Measurements from ENCODE around the gene KCNJ9. TPM values are rescaled to one million over a fixed set of nuclear protein-coding genes. Genes with fewer than 3 reads are reported as not detected.
"Not testable (repeated sequence)": the region's sequence is repeated elsewhere in the genome, so short reads cannot be mapped to it uniquely, and the experiment has no call there.

Gene KCNJ9
- total RNA-seq, 1 donor from 2014 or later = not detected

DNA sequence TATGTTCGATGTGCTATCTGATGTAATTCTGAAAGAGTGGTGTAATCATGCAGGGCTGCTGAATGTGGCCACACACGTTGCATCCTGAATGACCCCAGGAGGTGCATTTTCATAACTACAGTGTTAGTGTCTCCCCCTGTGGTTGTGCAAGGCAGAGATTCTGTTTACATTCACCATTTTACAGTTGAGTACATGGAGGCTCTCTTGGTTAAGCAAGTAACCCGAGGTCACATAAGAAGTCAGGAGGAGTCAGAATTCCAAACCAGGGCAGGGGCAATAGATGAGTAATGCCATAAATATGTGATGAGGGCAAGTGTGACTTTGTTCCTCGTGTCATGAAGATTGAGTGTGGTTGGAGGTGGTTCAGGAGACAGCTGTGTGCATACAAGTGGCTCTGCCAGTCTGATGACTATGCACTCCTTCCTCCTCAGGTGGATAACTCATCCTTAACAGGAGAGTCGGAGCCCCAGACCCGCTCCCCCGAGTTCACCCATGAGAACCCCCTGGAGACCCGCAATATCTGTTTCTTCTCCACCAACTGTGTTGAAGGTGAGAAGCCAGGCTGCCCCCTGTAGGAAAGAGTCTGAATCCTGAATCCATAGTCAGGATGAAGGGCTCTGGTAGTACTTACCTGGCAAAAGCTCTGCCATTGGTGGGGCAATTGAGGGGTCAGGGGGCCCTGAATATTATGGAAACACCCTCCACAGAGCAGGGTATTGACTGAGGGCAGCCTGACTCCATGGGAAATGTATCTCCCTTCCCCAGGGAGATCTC, 43.6 kb downstream of the KCNJ9 start:
- TF ChIP-seq CTCF (conservative IDR thresholded peaks at IDR 0.05; ENCODE audit: low read depth, low read length) = peak; percentile 42
- no peak overlapping the region for H3K4me3 ChIP-seq (ENCODE audit: low read depth, low read length)
- DNase-seq (ENCODE audit: low read depth) = peak; percentile 95

DNA sequence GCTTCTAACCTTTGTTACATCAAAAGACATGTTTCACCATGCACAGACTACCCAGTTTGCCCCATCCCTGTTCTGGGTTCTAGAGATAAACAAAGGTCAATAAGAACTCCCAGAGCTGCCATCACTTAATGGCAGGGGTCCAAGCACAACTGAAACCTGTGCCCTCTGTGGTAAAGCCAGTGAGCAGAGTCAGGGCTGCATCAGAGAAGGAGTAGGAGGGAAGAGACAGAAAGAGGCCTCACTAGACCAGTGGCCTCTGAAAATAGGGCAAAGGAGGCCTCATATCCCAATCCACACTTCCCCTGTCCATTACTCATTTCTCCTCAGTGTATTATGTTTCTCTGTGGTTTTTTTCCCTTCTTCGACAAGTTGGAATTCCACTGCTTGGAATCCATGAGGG, 44.4 kb downstream of the KCNJ9 start:
- no peak for TF ChIP-seq CTCF (conservative IDR thresholded peaks at IDR 0.05; ENCODE audit: low read depth, low read length)
- DNase-seq (ENCODE audit: low read depth) = no peak

GRCh38 chr1:160126342-160126741, 45.0 kb downstream of the KCNJ9 start:
- DNase-seq (ENCODE audit: low read depth); H3K4me3 ChIP-seq (ENCODE audit: low read depth, low read length): not testable (repeated sequence)

More for the DNA sequence above, 44.4 kb downstream of the KCNJ9 start:
- H3K4me3 ChIP-seq (ENCODE audit: low read depth, low read length) = no peak overlapping the region

DNA sequence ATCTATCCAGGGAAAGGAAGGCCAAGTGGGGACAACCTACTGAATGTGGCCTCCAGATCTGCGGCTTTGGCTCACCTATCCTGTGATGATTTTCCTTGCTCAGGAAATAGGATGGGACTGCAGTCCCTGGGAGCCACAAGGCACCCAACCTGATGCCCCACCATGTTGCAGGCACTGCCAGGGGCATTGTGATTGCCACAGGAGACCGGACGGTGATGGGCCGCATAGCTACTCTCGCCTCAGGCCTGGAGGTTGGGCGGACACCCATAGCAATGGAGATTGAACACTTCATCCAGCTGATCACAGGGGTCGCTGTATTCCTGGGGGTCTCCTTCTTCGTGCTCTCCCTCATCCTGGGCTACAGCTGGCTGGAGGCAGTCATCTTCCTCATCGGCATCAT, 46.0 kb downstream of the KCNJ9 start:
- TF ChIP-seq CTCF (conservative IDR thresholded peaks at IDR 0.05; ENCODE audit: low read depth, low read length) = no peak
- H3K4me3 ChIP-seq (ENCODE audit: low read depth, low read length) = no peak overlapping the region

DNA sequence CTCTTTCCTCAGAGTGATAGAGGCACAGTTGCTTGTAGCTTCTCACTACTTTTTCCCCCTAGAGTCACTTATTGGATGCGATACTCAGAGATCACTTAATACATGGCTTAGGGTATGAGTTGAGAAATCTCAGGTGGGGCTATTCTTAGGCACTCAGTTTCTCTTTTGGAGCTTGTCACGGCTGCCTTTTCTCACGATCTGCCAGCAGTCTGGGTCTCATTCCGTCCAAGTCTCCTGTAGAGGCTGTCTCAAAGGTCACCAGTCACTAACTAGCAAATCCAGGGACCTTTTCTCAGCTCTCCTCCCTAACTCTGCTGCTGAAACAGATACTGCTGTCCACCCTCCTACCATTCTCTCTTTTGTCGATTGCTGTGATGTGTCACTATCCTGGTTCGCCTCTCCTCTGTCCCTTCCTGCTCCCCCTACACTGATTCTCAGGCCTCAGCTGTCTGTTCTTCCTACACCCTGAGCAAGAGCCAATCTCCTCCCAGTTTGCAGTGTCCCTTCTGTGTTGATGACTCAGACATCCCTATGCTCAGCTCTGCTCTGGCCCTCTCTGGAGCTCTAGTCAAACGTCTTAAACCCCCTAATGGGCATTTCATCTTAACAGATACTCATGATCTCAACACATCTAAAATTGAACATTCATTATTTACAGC, 46.7 kb downstream of the KCNJ9 start:
- no peak for DNase-seq (ENCODE audit: low read depth)
- H3K4me3 ChIP-seq (ENCODE audit: low read depth, low read length) = no peak overlapping the region
- no peak for TF ChIP-seq CTCF (conservative IDR thresholded peaks at IDR 0.05; ENCODE audit: low read depth, low read length)

More for the DNA sequence above, 46.0 kb downstream of the KCNJ9 start:
- no peak for DNase-seq (ENCODE audit: low read depth)

DNA sequence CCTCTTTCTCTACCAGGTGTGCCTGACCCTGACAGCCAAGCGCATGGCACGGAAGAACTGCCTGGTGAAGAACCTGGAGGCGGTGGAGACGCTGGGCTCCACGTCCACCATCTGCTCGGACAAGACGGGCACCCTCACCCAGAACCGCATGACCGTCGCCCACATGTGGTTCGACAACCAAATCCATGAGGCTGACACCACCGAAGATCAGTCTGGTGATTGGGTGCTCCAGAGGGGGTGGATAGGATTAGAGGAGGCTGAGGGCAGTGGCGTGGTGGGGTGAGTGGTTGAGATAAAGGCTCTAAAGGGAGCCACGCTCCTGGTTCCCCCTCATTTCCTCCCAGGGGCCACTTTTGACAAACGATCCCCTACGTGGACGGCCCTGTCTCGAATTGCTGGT, 47.3 kb downstream of the KCNJ9 start:
- TF ChIP-seq CTCF (conservative IDR thresholded peaks at IDR 0.05; ENCODE audit: low read depth, low read length) = no peak
- DNase-seq (ENCODE audit: low read depth) = no peak

DNA sequence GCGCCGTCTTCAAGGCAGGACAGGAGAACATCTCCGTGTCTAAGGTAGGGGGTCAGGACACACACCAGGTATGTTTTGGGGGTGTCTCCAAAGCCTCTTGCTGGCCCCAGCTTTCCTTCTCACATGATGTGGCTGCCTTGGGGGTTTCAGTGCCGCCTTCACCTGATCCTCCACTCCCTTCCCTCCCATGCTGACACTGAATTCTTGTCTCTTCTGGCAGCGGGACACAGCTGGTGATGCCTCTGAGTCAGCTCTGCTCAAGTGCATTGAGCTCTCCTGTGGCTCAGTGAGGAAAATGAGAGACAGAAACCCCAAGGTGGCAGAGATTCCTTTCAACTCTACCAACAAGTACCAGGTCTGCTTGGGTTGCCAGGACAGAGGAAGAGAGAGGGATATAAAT, 47.7 kb downstream of the KCNJ9 start:
- TF ChIP-seq CTCF (conservative IDR thresholded peaks at IDR 0.05; ENCODE audit: low read depth, low read length) = no peak
- no peak for DNase-seq (ENCODE audit: low read depth)
- no peak overlapping the region for H3K4me3 ChIP-seq (ENCODE audit: low read depth, low read length)

More for the DNA sequence above, 47.3 kb downstream of the KCNJ9 start:
- H3K4me3 ChIP-seq (ENCODE audit: low read depth, low read length) = no peak overlapping the region

All from epithelial cell of proximal tubule (primary cell).